ENCODE measurements around the gene DBR1. TPM values are rescaled to one million over a fixed set of nuclear protein-coding genes. Genes with fewer than 3 reads are reported as not detected.

The DBR1 gene
- 9.7 and 14.0 TPM in 2 replicates for total RNA-seq

DNA sequence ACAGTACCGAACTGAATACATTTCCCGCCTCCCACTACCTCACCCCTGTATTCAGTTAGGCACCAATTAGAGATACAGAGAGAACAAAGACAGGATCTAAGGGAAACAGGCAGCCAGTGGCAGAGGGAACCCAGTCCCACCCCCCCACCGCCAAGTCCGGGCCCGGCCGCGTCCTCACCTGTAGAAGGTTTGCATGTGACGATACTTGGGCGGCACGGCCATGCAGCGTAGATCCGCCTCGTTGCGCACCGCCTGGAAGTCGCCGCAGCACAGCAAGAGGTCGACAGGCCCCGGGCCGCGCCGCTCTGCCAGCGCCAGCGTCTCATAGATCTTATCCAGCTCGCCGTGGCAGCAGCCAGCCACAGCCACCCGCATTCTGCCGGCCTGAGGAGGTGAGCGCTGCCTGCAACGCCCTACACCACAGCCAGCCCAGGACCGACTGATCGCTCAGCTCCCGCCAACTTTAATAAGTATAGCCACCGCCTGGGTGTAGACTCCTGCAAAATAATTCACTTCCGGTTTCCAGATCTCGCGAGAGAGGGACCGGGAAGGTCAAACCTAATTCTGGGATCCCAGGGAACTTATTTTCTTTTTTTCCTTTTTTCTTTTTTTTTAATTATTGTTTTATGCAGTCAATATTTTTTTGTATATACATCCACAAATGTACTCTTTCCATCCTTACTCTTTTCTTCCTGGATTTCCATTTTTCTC, at the start of gene DBR1:
Gene DBR1 (minus strand): TSS at position 501 of the 711 bp plus-strand sequence. CDS start 126 bp downstream, at position 375.

DNA sequence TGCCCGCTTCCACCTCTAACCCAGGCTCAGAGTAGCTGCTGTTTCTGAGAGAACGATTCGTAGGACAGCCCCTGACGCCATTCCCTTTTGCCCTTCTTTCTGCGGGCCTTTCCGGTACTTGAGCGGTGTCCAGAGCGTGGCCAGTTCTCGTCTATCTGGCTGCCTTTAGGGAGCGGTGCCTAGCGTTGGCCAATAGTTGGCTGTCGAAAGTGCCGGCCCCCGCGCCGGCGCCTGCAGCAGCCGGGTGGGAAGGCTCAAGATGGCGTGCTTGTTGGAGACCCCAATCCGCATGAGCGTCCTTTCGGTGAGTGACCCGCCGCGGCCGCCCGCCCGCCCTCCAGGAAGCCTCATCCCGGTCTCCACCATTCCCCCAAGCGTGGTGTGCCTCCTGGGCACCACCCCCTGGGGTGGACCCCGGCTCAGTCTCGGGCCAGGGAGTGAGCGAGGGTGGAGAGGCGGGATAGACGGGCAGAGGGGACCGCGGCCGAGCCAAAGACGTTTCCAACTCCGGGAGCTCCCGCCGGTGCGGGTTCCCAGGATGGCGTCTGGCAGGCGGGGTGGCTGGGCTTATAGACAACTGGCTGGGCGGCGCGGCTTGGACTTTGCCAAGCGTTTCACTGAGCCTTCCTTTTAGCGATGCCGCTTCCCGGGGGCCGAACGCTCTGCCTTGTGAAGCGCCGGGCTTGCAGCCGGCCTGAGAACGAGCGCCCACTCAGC, 12.7 kb upstream of the DBR1 start, which contains the start of gene ARMC8:
Gene ARMC8 (plus strand): TSS at position 6 of the 717 bp plus-strand sequence. CDS start 254 bp downstream, at position 260.

GRCh38 chr3:138132239-138132638, 42.5 kb downstream of the DBR1 start, which contains the start of gene A4GNT:
TSS of gene A4GNT (minus strand) at chr3:138132390. CDS start at chr3:138131256, 1,134 bp downstream.

GRCh38 chr3:138114988-138115971, 59.4 kb downstream of the DBR1 start, which contains the start of gene DZIP1L:
TSS of gene DZIP1L (minus strand) at chr3:138115608. CDS start at chr3:138103971, 11,637 bp downstream.

Other genes starting within 250 kb of the DBR1 start
- gene CLDN18, start 164.8 kb downstream of the DBR1 start, total RNA-seq: not detected in 2 replicates
- 4.3 and 13.3 TPM in 2 replicates for gene DZIP1L, start 59.3 kb downstream of the DBR1 start, total RNA-seq
- not detected in 2 replicates for gene A4GNT, start 42.5 kb downstream of the DBR1 start, total RNA-seq
- gene ARMC8, start 12.4 kb upstream of the DBR1 start, total RNA-seq: 26.2 and 39.8 TPM in 2 replicates
- not detected in 2 replicates for gene NME9, start 154.9 kb upstream of the DBR1 start, total RNA-seq
- 25.1 and 83.3 TPM in 2 replicates for gene MRAS, start 173.7 kb upstream of the DBR1 start, total RNA-seq

Data from epithelial cell of alveolus of lung (primary cell).